DOHH2 (cell line): ENCODE results near the gene YTHDC2.
"Not testable (repeated sequence)": the region's sequence is repeated elsewhere in the genome, so short reads cannot be mapped to it uniquely, and the experiment has no call there.

Experiments used
- H3F3A ChIP-seq: fragments of 200-600 bp; sonication (generic), shearing (Covaris generic); 2 replicates; pipeline ENCODE4 v1.6.0; 2016; ENCODE audit warnings: antibody characterized with exemption, mild to moderate bottlenecking; ENCODE audit not compliant: control insufficient read depth, insufficient read depth
- H3K27ac ChIP-seq: fragments of 200-600 bp; sonication (generic); 2 replicates; pipeline ENCODE4 v1.5.1; 2014; ENCODE audit warnings: low read depth, mild to moderate bottlenecking, low read length, moderate library complexity
- H3K27me3 ChIP-seq: fragments of 200-600 bp; sonication (generic); 2 replicates; pipeline ENCODE4 v1.6.1; 2014; ENCODE audit warnings: mild to moderate bottlenecking, low read length, mixed read lengths; ENCODE audit not compliant: control insufficient read depth
- H3K36me3 ChIP-seq: fragments of 200-600 bp; sonication (generic); 2 replicates; pipeline ENCODE4 v1.6.1; 2014; ENCODE audit warnings: mild to moderate bottlenecking, low read length, moderate library complexity, mixed read lengths; ENCODE audit not compliant: control insufficient read depth
- H3K4me1 ChIP-seq: fragments of 200-600 bp; sonication (generic); 2 replicates; pipeline ENCODE4 v1.6.1; 2014; ENCODE audit warnings: mild to moderate bottlenecking, low read length, mixed read lengths; ENCODE audit not compliant: control insufficient read depth
- H3K4me2 ChIP-seq: fragments of 200-600 bp; sonication (generic); 2 replicates; pipeline ENCODE4 v1.6.0; 2014; ENCODE audit warnings: mild to moderate bottlenecking, low read length, moderate library complexity
- H3K4me3 ChIP-seq: fragments of 200-600 bp; sonication (generic); 2 replicates; pipeline ENCODE4 v1.5.1; 2014; ENCODE audit warnings: mild to moderate bottlenecking, low read length, mixed read lengths
- H3K79me2 ChIP-seq: fragments of 200-600 bp; sonication (generic); 2 replicates; pipeline ENCODE4 v1.6.1; 2014; ENCODE audit warnings: mild to moderate bottlenecking, low read length, mixed read lengths; ENCODE audit not compliant: control insufficient read depth
- H3K9me2 ChIP-seq: fragments of 200-600 bp; sonication (generic); replicated peaks from 2 replicates; pipeline ENCODE4 v1.6.1; 2014; ENCODE audit warnings: mild to moderate bottlenecking, low read length, mixed read lengths; ENCODE audit not compliant: control insufficient read depth
- H3K9me3 ChIP-seq: fragments of 200-600 bp; sonication (generic); 2 replicates; pipeline ENCODE4 v1.6.1; 2014; ENCODE audit warnings: antibody characterized with exemption, low read length, mixed read lengths; ENCODE audit not compliant: control insufficient read depth, insufficient read depth
- H4K20me1 ChIP-seq: fragments of 200-600 bp; sonication (generic); 2 replicates; pipeline ENCODE4 v1.6.0; 2014; ENCODE audit warnings: low read depth, mild to moderate bottlenecking, antibody characterized with exemption, low read length, moderate library complexity; ENCODE audit not compliant: control insufficient read depth, insufficient read depth
- EZH2phosphoT487 ChIP-seq: fragments of 200-600 bp; sonication (generic); IDR thresholded peaks from 2 replicates; pipeline ENCODE4 v1.6.1; 2017; ENCODE audit warnings: borderline replicate concordance, mild to moderate bottlenecking, antibody characterized with exemption, low read length, moderate library complexity, mixed read lengths
- TF ChIP-seq, protein P1 (sequence below): fragments of 200-600 bp; sonication (generic); IDR thresholded peaks from one replicate; pipeline ENCODE4 v1.5.1; 2014; ENCODE audit warnings: antibody characterized with exemption, mild to moderate bottlenecking, low read depth, low read length; ENCODE audit not compliant: poor library complexity, severe bottlenecking

Gene YTHDC2

DNA sequence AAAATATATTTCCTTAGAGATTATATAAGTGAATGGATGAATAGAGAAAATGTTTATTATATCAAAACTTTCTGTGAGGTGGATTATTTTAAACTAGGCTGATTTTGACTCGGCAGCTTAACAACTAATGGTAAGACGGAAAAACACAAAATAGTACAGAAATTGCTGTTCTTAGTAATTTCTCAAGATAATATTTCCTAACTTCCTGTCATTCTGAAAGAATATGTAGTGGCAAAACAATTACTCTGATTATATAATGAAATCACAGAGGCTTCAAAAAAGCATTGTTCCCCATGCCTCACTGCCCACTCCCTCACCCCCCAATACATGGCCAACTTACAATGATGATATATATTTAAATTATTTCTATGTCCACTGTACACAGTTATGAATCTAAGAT lies 85.4 kb downstream of the YTHDC2 start:
- H3K79me2 ChIP-seq: no peaks in the 10 kb centered on the region
- no peaks in the 10 kb centered on the region for H3K9me3 ChIP-seq
- no peaks in the 10 kb centered on the region for H3K9me2 ChIP-seq
- no peaks in the 10 kb centered on the region for H3K4me1 ChIP-seq
- no peaks in the 10 kb centered on the region for H3F3A ChIP-seq
- H3K4me3 ChIP-seq: no peak overlapping the region
- H3K27me3 ChIP-seq: peaks cover 4% of the 10 kb centered on the region; the same call in 1 of the 2 replicates
- no peak overlapping the region for H3K4me2 ChIP-seq
- no peak for TF ChIP-seq EZH2phosphoT487
- TF ChIP-seq, protein P1, sequence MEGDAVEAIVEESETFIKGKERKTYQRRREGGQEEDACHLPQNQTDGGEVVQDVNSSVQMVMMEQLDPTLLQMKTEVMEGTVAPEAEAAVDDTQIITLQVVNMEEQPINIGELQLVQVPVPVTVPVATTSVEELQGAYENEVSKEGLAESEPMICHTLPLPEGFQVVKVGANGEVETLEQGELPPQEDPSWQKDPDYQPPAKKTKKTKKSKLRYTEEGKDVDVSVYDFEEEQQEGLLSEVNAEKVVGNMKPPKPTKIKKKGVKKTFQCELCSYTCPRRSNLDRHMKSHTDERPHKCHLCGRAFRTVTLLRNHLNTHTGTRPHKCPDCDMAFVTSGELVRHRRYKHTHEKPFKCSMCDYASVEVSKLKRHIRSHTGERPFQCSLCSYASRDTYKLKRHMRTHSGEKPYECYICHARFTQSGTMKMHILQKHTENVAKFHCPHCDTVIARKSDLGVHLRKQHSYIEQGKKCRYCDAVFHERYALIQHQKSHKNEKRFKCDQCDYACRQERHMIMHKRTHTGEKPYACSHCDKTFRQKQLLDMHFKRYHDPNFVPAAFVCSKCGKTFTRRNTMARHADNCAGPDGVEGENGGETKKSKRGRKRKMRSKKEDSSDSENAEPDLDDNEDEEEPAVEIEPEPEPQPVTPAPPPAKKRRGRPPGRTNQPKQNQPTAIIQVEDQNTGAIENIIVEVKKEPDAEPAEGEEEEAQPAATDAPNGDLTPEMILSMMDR: no peak
- no peaks in the 10 kb centered on the region for H4K20me1 ChIP-seq
- H3K36me3 ChIP-seq: peaks cover 6% of the 10 kb centered on the region; the same call in 1 of the 2 replicates
- H3K27ac ChIP-seq: no peak overlapping the region

GRCh38 chr5:113600255-113600905 lies 86.9 kb downstream of the YTHDC2 start:
- no peaks in the 10 kb centered on the region for H4K20me1 ChIP-seq
- no peaks in the 10 kb centered on the region for H3K9me2 ChIP-seq
- H3K36me3 ChIP-seq: peaks cover 3% of the 10 kb centered on the region; the same call in 1 of the 2 replicates
- H3K9me3 ChIP-seq: no peaks in the 10 kb centered on the region
- peaks cover 4% of the 10 kb centered on the region; the same call in 1 of the 2 replicates for H3K27me3 ChIP-seq
- H3K79me2 ChIP-seq: no peaks in the 10 kb centered on the region
- no peak overlapping the region for H3K4me2 ChIP-seq
- no peaks in the 10 kb centered on the region for H3K4me1 ChIP-seq
- no peaks in the 10 kb centered on the region for H3F3A ChIP-seq
- H3K4me3 ChIP-seq: no peak overlapping the region
- TF ChIP-seq, protein P1: no peak
- TF ChIP-seq EZH2phosphoT487: no peak
- no peak overlapping the region for H3K27ac ChIP-seq

DNA sequence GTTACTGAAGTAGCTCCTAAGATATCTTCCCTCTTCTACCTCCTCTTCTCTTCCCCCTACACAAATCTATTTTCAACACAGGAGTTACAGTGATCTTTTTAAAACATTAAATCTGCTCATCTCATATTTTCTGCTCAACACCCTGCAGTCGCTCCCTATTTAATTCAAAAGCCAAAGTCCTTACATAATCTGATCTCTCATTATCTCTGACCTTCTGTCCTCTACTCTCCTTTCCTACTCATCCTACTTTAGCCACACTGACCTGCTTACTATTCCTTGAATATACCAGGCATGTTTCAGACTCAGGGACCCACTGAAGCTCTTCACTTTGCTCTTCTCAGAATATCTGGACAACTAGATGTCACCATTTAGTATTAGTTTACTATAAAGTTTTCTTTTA lies 87.9 kb downstream of the YTHDC2 start:
- Histone ChIP-seq H3K27me3 (peaks cover 4% of the 10 kb centered on the region; the same call in 1 of the 2 replicates), H3F3A (no peaks in the 10 kb centered on the region), H3K4me3 (no peak overlapping the region), H3K4me1 (no peaks in the 10 kb centered on the region), H3K9me2 (no peaks in the 10 kb centered on the region), H3K79me2 (no peaks in the 10 kb centered on the region), H3K9me3 (no peaks in the 10 kb centered on the region), H3K27ac (no peak overlapping the region), H4K20me1 (no peaks in the 10 kb centered on the region), H3K36me3 (peaks cover 1% of the 10 kb centered on the region; the same call in 1 of the 2 replicates), H3K4me2 (no peak overlapping the region)
- TF ChIP-seq EZH2phosphoT487: no peak
- TF ChIP-seq, protein P1: no peak

DNA sequence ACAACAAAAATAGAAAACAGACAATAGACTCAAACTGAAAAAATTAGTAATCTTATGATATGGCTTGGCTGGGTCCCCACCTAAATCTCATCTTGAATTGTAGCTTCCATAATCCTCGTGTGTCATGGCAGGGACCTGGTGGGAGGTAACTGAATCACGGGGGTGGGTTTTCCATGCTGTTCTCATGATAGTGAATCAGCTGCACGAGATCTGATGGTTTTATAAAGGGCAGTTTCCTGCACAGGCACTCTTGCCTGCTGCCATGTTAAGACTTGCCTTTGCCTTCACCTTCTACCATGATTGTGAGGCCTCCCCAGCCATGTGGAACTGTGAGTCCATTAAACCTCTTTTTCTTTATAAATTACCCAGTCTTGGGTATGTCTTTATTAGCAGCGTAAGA lies 89.8 kb downstream of the YTHDC2 start:
- H3K9me2 ChIP-seq, H3F3A ChIP-seq, H3K36me3 ChIP-seq, H3K79me2 ChIP-seq, H3K9me3 ChIP-seq, H3K4me1 ChIP-seq, H3K4me3 ChIP-seq, H3K27ac ChIP-seq, H4K20me1 ChIP-seq, H3K27me3 ChIP-seq, H3K4me2 ChIP-seq: not testable (repeated sequence)
